HG02763 (cell line): ENCODE data around the gene GPX2.

Experiments
- ATAC-seq: cut with Tn5 transposase; IDR thresholded peaks from one replicate; pipeline ENCODE4 v1.9.1; 2021; ENCODE audit warnings: mild to moderate bottlenecking, moderate library complexity; ENCODE audit not compliant: unreplicated experiment

GPX2 gene

GRCh38 chr14:64942531-64943111, at the start of gene GPX2:
TSS of gene GPX2 (minus strand) at chr14:64942745. CDS start at chr14:64942726, 19 bp downstream.
- ATAC-seq: no peak

DNA sequence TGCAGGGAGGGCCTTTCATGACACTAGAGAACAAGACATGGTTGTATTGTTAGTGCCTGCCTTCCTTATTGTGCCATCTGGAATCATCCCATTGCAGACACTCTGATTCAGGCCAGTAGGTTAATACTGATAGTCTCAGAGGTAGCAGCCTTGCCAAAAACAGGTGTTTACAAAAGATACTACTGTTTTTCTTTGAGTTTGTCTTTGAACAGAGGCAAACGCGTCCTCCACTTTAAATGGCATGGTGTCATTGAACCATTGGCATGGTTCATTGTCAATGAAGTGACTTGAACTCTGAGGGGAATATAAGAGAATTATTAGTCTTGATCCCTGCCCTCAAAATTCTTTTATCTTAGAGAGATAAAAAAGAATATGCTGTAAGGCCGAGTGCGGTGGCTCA, 48.4 kb upstream of the GPX2 start:
- no peak for ATAC-seq

DNA sequence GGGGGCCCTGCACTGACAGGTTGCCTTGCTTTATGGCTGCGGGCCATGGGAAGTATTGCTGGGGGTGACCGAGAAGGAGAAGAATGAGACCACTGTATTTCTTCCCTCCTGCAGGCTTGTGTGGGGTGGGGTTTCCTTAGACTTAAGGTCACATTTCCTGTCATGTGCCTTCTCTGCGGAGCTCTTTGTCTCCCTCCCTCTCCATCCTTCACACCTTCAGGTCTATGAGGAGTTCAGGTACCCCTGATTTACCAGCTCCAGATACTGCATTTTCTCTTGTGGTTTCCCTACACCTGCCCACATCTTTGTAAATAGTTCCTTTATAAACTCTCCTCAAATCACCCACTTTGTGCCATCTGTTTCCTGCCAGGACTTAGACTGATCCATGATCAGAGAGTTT, 47.8 kb upstream of the GPX2 start:
- ATAC-seq: no peak

- ATAC-seq: no peak
Observed at GRCh38 chr14:64987438-64987767, 44.9 kb upstream of the GPX2 start.

DNA sequence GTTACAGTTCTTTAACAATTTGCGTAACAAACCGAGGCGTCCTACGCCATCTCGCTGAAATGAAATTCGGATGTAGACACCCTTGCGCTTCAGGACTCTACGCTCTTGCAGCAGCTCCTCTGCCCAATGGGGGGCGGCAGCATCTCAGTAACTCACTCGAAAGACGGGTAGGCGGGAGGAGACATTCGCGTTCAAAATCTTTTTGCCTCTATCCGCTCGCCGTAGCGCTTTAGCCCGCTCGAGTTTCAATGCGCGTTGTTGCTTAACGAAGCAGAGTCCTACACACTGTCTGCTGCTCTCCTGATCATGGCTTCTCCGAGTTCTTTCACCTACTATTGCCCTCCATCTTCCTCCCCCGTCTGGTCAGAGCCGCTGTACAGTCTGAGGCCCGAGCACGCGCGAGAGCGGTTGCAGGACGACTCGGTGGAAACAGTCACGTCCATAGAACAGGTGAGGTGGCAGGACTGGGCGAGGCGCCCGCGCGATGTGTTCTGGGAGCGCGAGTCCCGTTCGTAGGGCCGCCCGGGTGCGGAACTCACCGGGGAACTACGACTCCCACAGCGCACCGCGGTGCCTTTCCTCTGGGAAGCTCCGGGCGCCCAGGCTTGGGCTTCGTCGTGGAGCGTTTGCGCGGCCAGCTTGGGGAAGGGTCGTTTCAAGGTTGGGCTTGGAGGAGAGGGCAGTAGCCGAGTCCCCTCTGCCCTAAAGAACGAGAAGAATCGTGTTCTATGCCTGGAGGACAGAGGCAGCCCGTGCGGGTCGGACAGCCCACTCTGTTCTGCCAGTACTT, 44.3 kb upstream of the GPX2 start, which contains the start of gene FNTB:
FNTB (plus strand) TSS at position 248 of the 790 bp plus-strand sequence; CDS start at position 307, 59 bp downstream.
- peak; percentile 90 for ATAC-seq

DNA sequence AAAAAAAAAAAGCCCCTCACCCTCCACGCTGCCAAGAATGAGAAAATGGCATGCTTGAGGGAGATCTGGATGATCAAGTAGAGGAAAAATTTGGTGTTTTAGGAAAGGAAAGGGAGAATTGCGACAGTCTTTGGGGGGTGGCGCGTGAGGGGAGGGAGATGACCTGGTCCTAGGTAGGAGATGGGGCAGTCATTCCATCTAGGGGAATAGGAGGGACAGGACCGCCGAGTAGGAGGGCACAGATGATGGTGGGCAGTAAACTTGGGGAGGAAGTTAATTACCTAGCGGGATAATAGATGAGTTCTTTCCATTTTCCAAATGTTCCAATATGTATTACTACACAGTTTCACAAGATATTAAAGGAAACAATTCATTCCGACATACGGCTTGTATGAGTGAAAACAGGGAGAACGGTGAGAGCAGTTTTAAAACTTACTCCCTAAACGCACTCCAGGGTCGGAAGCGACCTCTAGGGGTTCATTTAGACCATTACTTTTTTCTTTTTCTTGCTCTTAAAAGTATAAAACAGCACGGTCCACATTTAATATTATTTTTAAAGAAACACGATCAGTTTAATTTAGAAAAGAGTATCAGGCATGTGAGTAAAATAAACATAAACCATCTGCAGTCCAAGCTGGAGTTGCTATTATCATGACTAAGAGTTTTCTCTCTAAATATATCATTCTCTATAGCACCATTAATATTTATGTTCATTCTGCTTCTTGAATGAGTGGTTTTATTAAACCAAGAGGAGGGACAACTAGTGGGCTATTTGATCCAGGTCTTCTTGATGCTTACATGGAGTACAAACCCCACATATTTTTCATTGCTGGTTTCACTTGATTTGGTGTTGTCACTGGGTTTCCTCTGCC, 41.1 kb upstream of the GPX2 start:
- no peak for ATAC-seq

DNA sequence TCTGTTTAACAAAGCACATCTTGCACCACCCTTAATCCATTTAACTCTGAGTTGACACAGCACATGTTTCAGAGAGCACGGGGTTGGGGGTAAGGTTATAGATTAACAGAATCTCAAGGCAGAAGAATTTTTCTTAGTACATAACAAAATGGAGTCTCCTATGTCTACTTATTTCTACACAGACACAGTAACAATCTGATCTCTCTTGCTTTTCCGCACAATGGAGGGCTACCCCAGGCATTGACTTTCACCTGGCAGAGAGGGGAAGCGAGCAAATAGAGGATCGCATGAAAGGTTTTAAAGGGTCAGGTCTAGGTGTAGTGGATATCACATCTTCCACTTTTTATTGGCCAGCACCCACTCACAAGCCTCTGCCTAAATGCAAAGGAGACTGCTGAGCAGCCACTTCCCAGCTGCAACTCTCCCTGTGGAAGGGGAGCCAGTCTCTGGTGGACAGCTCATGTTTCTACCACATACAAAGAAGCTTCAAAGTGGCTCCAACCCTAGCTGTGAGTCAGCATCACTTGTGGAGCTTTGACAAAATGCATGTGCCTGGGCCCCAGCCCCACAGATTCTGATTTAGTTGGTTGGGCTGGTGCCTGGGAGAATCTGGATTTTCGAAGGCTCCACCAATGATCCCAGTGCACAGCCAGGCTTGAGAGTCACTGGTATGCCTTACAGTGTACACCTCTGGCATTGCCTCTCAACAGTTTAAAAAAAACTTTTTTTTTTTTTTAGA, 37.0 kb upstream of the GPX2 start:
- ATAC-seq: no peak

GRCh38 chr14:64974563-64974962, 32.0 kb upstream of the GPX2 start:
- ATAC-seq: no peak

GRCh38 chr14:64973826-64974225, 31.3 kb upstream of the GPX2 start:
- ATAC-seq: no peak

- no peak for ATAC-seq
Observed at GRCh38 chr14:64973026-64973442, 30.5 kb upstream of the GPX2 start.

- peak; percentile 50 for ATAC-seq
Observed at GRCh38 chr14:64971943-64972791, 29.6 kb upstream of the GPX2 start, which contains the start of gene RAB15. TSS of gene RAB15 (minus strand) at chr14:64972336. CDS start at chr14:64972076, 260 bp downstream.

GRCh38 chr14:64971491-64971942, 29.0 kb upstream of the GPX2 start:
- no peak for ATAC-seq

DNA sequence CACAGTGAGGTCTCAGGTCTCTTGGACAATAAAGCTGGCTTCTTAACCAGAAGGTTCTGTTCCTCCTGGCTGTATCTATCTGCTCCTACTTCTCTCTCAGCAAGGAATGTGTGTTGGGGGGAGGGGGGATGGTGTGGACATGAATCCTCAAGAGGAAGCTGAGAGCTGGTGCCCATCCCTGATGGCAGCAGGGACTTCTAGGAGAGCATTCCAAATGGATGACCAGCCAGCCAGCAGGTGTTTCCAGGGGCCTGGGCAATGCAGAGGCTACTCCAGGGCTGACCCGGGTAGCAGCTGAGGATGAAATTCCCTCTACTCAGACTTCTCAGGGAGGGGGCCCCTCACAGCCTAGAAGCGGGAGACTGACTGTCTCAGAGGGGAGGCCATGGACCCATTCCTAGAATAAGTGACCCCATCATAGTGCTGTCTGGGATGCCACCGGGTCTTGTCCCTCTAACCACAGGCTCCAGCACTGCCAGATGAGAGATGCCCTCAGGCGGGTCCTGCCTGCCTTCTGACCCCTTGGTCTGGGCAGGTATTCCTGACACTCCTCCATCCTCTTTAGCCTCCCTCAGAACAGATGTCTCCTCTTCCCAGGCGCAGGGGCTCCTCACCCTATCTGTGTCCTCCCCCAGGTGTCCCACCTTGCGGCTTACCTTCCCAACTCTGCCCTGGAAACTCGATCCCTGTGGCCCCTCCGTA, 28.4 kb upstream of the GPX2 start:
- no peak for ATAC-seq

DNA sequence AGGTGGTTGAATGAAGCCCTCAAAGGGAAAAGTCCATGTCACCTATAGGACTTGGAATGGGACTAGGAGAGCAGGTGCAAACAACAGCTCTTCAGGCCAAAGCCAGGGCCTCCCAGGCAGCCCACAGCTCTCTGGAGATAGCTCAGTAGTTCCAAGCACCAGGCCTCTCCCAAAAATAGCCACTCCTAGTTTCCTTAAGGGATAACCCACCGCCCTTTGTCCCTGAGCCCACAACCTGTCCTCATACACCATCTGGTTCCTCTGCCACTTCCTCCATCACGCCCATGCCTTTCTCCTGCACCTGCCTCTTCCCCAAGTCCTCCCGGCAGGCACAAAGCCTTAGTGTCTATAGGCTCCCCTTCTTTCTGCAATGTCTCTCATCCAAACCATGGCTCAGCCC, 27.5 kb upstream of the GPX2 start:
- no peak for ATAC-seq

- no peak for ATAC-seq
Observed at GRCh38 chr14:64968651-64969050, 26.1 kb upstream of the GPX2 start.

DNA sequence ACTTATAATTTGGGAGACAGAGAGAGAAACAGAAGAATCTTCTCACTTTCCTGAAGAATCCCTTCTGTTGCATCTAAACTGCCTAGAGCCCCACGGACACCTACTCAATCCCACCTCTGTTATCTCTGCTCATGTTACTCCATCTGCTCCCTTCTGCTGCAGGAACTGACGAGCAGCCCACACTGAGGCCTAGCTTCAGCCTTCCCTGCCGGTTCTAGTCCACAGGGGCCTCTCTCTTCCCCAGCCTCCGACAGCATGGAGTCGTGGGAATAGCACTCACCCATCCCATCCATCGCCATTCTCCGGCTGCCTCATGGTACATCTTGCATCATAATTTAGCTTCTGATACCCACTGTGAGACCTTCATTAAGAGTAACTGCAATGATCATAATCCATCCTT, 25.6 kb upstream of the GPX2 start:
- no peak for ATAC-seq

DNA sequence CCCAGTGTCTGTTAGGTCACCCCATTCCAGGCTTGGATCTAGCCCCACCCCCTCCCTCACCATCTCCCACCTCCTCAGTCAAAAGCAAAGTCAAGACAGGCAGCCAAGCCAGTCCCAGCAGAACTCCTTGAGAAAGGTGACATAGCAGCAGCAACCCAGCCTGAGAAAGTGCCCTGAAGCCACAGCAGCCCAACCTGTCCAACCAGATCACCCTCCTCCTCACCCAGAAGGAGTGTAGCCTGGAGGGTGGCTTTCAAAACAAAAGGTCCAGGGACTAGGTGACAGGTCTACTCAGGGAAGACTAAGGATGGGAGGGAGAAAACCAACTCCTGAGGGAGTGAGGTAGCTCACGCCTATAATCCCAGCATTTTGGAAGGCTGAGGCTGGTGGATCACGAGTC, 24.4 kb upstream of the GPX2 start:
- no peak for ATAC-seq

GRCh38 chr14:64965356-64966000, 22.9 kb upstream of the GPX2 start:
- ATAC-seq: no peak

DNA sequence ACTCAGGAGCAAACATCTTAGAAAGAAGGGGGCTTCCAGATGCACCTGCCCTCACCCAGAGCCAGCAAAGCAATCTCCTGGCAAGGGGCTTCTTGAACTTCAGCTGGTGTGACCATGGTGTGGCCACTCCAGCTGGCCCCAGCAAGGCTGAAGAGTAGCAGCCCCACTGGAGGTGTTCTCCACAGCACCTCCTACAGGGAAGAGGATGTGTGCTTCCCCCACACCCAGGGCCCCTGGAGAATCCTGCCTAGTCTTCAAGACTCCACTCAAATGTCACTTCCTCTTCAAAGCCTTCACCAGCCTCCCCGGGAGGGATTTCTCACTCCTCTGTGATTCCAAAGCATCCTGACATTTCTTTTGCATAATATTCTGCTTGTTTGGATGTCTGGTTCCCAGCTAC, 21.1 kb upstream of the GPX2 start:
- ATAC-seq: no peak
